ENCODE measurements around the gene RNF14.
"Not testable (repeated sequence)": the region's sequence is repeated elsewhere in the genome, so short reads cannot be mapped to it uniquely, and the experiment has no call there.

RNF14 gene

GRCh38 chr5:142013734-142014521 is 45.0 kb downstream of the RNF14 start:
- DNase-seq (ENCODE audit: low read depth in 2 of 2): no peak

GRCh38 chr5:142014911-142015584 is 46.1 kb downstream of the RNF14 start:
- no peak for DNase-seq (ENCODE audit: low read depth in 2 of 2)

- DNase-seq (ENCODE audit: low read depth in 2 of 2): peak in 1 of 2 donors; percentile 32
These were observed 47.1 kb downstream of the RNF14 start for GRCh38 chr5:142015781-142016533.

GRCh38 chr5:142016556-142016955 is 47.7 kb downstream of the RNF14 start:
- no peak for DNase-seq (ENCODE audit: low read depth in 2 of 2)

GRCh38 chr5:142017832-142018427 is 49.0 kb downstream of the RNF14 start:
- DNase-seq (ENCODE audit: low read depth in 2 of 2): no peak

- no peak for DNase-seq (ENCODE audit: low read depth in 2 of 2)
These were observed 51.3 kb downstream of the RNF14 start for GRCh38 chr5:142020122-142020659.

- DNase-seq (ENCODE audit: low read depth in 2 of 2): no peak
These were observed 54.9 kb downstream of the RNF14 start for GRCh38 chr5:142023836-142024235.

GRCh38 chr5:142024771-142025304 is 55.9 kb downstream of the RNF14 start:
- peak; percentile 60 to 73 for DNase-seq (ENCODE audit: low read depth in 2 of 2)

- no peak for DNase-seq (ENCODE audit: low read depth in 2 of 2)
These were observed 56.7 kb downstream of the RNF14 start for GRCh38 chr5:142025637-142026036.

- no peak for DNase-seq (ENCODE audit: low read depth in 2 of 2)
These were observed 63.2 kb downstream of the RNF14 start for GRCh38 chr5:142032150-142032549.

GRCh38 chr5:142032747-142033631 is 64.1 kb downstream of the RNF14 start:
- no peak for DNase-seq (ENCODE audit: low read depth in 2 of 2)

GRCh38 chr5:142033632-142034567 is 65.0 kb downstream of the RNF14 start:
- not testable (repeated sequence) for DNase-seq (ENCODE audit: low read depth in 2 of 2)

- no peak for DNase-seq (ENCODE audit: low read depth in 2 of 2)
These were observed 66.1 kb downstream of the RNF14 start for GRCh38 chr5:142034994-142035393.

GRCh38 chr5:142036918-142037317 is 68.0 kb downstream of the RNF14 start:
- DNase-seq (ENCODE audit: low read depth in 2 of 2): no peak

GRCh38 chr5:142037599-142037998 is 68.7 kb downstream of the RNF14 start:
- DNase-seq (ENCODE audit: low read depth in 2 of 2): not testable (repeated sequence)

GRCh38 chr5:142038735-142039134 is 69.8 kb downstream of the RNF14 start:
- DNase-seq (ENCODE audit: low read depth in 2 of 2): no peak

Data from stimulated activated CD8-positive, alpha-beta memory T cell treated with anti-CD3 and anti-CD28 coated beads, Interleukin-2, amount 100 ng/mL, for 1 hour (primary cell).